HFF-Myc (cell line): ENCODE measurements around the gene CNPY3.
A peak's percentile ranks its signal among the peaks of the same experiment; 100 is the strongest.
"Not testable (repeated sequence)": the region's sequence is repeated elsewhere in the genome, so short reads cannot be mapped to it uniquely, and the experiment has no call there.

Experiments
- DNase-seq: peaks from one replicate; pipeline ENCODE4 v3.0.0-alpha.2; 2011; ENCODE audit warnings: low read depth; ENCODE audit errors: extremely low read depth
- H3K4me3 ChIP-seq: replicated peaks from 2 replicates; pipeline ENCODE4 v1.5.1; 2011; ENCODE audit warnings: low read depth, mild to moderate bottlenecking, control low read depth, low read length
- CTCF ChIP-seq: IDR thresholded peaks from 2 replicates; pipeline ENCODE4 v1.5.1; 2012; ENCODE audit warnings: mild to moderate bottlenecking, low read depth, low read length, control low read depth; ENCODE audit errors: missing control alignments

Gene CNPY3

DNA sequence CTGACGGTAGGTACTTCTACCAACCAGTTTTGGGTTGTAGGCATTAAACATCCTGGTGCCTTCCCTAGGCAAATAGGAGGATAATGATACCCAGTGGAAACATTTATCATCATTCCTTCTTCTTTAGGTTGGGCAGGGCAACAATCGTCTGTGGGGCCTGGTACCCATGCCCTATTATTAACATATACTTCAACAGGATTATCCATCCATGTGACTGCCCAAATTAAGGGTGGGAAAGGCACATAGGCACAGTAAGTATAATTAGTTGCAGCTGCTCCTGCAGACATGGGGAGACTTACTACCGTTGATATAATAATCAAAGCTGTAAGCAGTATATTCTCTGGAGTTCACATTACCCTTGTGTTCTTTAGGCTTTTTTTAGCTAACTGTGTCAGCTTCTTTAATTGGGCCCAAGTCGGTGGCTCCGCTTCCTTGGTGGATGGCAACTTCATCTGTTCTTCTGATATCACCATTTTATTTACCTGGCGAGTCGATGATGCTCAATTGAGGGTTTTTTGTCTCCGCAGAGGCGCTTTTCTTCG is 33.0 kb upstream of the CNPY3 start:
- no peak for TF ChIP-seq CTCF

GRCh38 chr6:42898891-42899361 is 30.4 kb upstream of the CNPY3 start:
- no peak overlapping the region for H3K4me3 ChIP-seq
- DNase-seq = no peak
- TF ChIP-seq CTCF = peak; percentile 53

More for the DNA sequence above, 33.0 kb upstream of the CNPY3 start:
- H3K4me3 ChIP-seq = no peak overlapping the region
- DNase-seq = no peak

DNA sequence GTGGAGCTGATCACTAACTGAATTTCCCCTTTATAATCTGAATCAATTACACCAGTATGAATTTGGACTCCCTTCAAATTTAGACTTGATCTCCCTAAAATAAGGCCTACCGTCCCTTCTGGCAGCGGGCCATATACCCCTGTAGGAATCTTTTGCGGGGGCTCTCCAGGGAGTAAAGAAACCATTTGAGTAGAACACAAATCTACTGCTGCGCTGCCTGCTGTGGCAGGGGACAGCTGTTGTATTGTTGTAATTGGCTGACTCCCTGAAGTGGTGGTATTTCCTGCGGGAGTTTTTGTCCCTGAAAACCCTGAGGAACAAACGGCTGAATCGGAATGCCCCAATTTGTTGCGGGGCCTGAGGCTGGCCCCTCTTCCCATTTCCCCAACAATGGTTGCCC is 29.4 kb upstream of the CNPY3 start:
- TF ChIP-seq CTCF = no peak

GRCh38 chr6:42901538-42901957 is 27.7 kb upstream of the CNPY3 start:
- H3K4me3 ChIP-seq = no peak overlapping the region
- TF ChIP-seq CTCF = peak; percentile 77
- DNase-seq = peak; percentile 61

More for the DNA sequence above, 29.4 kb upstream of the CNPY3 start:
- no peak for DNase-seq
- H3K4me3 ChIP-seq = no peak overlapping the region

DNA sequence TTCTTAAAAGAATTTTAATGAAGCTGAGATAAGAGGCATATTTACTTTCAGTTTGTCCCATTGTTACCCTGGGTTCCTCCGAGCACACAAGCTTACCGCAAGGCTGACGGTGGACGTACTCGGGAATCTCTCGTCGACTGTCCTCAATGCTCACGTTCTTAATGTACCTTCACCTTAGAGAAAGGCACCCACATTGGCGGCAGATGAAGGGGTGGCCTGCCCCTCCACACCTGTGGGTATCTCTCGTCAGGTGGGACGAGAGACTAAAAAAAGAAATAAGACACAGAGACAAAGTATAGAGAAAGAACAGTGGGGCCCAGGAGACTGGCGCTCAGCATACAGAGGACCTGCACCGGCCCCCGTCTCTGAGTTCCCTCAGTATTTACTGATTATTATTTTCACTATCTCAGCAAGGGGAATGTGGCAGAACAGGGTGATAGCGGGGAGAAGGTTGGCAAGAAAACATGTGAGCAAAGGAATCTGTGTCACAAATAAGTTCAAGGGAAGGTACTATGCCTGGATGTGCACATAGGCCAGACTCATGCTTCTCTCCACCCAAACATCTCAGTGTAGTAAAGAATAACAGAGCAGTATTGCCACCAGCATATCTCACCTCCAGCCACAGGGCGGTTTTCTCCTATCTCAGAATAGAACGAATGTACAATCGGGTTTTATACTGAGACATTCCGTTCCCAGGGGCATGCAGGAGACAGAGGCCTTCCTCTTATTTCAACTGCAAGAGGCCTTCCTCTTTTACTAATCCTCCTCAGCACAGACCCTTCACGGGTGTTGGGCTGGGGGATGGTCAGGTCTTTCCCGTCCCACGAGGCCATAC is 26.6 kb upstream of the CNPY3 start:
- not testable (repeated sequence) for DNase-seq

GRCh38 chr6:42904467-42904866 is 24.8 kb upstream of the CNPY3 start:
- no peak overlapping the region for H3K4me3 ChIP-seq
- DNase-seq = no peak
- no peak for TF ChIP-seq CTCF

More for the DNA sequence above, 26.6 kb upstream of the CNPY3 start:
- not testable (repeated sequence) for H3K4me3 ChIP-seq

DNA sequence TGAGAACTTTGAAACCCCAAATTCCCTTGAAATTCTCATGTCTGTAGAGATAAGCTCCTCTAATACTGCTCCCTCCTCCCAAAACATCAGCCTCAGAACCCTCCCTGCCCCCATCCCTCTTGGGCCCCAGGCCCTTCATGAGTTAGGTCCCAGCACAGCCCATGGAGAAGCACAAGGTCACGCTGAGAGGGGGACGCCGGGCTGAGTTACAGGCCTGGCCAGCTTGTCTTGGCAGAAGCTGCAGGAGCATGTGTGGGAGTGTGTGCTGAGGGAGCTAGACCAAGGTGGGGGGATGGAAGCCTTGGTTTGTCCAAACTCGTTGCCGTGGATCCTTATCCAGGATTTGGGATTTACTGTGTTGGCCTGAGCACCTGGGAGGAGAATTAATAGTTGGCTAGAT is 21.9 kb upstream of the CNPY3 start:
- DNase-seq = no peak
- no peak overlapping the region for H3K4me3 ChIP-seq
- no peak for TF ChIP-seq CTCF
